ENCODE data around the gene DCAF15. TPM values are rescaled to one million over a fixed set of nuclear protein-coding genes. Genes with fewer than 3 reads are reported as not detected.

The DCAF15 gene
- total RNA-seq, 4 donors from 2014 or later: 15.8 to 64.4 (median 31.4) TPM

DNA sequence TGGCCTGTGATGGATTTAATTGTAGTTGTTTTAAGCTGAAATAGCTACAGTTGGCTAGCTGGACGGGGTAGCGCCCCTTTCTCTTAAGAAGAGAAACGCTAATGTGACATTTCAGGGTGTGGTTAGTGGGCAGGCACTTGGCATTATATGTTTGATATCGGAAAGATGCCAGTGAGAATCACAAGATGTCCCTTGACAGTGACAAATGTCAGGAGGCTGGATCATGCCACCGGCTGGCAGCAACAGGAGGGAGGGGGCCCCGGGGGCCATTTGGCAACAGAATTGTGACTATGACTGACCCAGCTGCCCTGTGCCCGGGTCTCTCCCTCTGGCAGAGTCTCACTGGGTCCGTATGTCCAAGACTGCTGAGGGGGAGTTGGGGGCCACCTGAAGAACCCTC, 4.7 kb downstream of the DCAF15 start:
- peaks cover 0 to 78% (median 0%) of the 10 kb centered on the region in 3 donors for H3K36me3 ChIP-seq

GRCh38 chr19:13958043-13958442, 5.7 kb downstream of the DCAF15 start:
- no peak for TF ChIP-seq POLR2A (IDR thresholded peaks at IDR 0.05)
- no peak for TF ChIP-seq CTCF (IDR thresholded peaks at IDR 0.05)
- peaks cover 0 to 11% (median 4%) of the 10 kb centered on the region in 4 donors for H3K4me1 ChIP-seq
- H3K9me3 ChIP-seq: no peaks in the 10 kb centered on the region
- peaks cover 0 to 88% (median 0%) of the 10 kb centered on the region in 3 donors for H3K36me3 ChIP-seq
- H3K4me3 ChIP-seq: no peak overlapping the region
- H3K27ac ChIP-seq: no peak overlapping the region
- no peaks in the 10 kb centered on the region for H3K27me3 ChIP-seq
- no peak for DNase-seq

More for the DNA sequence above, 4.7 kb downstream of the DCAF15 start:
- TF ChIP-seq CTCF (IDR thresholded peaks at IDR 0.05) (no peak), POLR2A (IDR thresholded peaks at IDR 0.05) (no peak)
- Histone ChIP-seq H3K4me3 (no peak overlapping the region), H3K27ac (no peak overlapping the region), H3K27me3 (no peaks in the 10 kb centered on the region), H3K9me3 (no peaks in the 10 kb centered on the region), H3K4me1 (peaks cover 0 to 14% (median 5%) of the 10 kb centered on the region in 4 donors)
- no peak for DNase-seq

DNA sequence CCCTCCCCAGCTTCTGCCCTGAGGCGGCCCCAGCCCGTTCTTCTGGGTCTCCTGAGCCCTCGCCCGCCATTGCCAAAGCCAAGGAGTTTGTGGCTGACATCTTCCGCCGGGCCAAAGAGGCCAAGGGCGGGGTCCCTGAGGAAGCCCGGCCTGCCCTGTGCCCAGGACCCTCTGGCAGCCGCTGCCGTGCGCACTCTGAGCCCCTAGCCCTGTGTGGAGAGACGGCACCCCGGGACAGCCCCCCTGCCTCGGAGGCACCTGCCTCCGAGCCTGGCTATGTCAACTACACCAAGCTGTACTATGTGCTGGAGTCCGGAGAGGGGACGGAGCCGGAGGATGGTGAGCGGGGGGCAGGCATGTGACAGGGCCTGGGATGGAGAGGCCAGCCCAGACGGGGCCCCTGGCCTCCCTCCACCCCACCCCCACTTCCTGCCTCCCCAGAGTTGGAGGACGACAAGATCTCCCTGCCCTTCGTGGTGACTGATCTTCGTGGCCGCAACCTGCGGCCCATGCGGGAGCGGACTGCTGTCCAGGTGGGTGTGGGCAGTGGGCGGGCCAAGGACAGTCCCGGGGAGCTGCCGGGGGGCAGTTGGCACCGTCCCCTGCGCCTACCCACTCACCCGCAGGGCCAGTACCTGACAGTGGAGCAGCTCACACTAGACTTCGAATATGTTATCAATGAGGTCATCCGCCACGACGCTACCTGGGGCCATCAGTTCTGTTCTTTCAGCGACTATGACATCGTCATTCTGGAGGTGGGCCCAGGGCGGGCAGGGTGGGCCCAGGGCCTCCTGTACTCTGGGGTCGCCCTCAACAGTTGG, 7.0 kb downstream of the DCAF15 start:
- peaks cover 0 to 2% (median 0%) of the 10 kb centered on the region in 4 donors for H3K9me3 ChIP-seq
- no peaks in the 10 kb centered on the region for H3K4me1 ChIP-seq
- DNase-seq: no peak
- no peaks in the 10 kb centered on the region for H3K27me3 ChIP-seq
- no peak overlapping the region for H3K27ac ChIP-seq
- TF ChIP-seq POLR2A (IDR thresholded peaks at IDR 0.05) (no peak), CTCF (IDR thresholded peaks at IDR 0.05) (no peak)
- no peak overlapping the region for H3K4me3 ChIP-seq
- peaks cover 0 to 95% (median 0%) of the 10 kb centered on the region in 3 donors for H3K36me3 ChIP-seq

DNA sequence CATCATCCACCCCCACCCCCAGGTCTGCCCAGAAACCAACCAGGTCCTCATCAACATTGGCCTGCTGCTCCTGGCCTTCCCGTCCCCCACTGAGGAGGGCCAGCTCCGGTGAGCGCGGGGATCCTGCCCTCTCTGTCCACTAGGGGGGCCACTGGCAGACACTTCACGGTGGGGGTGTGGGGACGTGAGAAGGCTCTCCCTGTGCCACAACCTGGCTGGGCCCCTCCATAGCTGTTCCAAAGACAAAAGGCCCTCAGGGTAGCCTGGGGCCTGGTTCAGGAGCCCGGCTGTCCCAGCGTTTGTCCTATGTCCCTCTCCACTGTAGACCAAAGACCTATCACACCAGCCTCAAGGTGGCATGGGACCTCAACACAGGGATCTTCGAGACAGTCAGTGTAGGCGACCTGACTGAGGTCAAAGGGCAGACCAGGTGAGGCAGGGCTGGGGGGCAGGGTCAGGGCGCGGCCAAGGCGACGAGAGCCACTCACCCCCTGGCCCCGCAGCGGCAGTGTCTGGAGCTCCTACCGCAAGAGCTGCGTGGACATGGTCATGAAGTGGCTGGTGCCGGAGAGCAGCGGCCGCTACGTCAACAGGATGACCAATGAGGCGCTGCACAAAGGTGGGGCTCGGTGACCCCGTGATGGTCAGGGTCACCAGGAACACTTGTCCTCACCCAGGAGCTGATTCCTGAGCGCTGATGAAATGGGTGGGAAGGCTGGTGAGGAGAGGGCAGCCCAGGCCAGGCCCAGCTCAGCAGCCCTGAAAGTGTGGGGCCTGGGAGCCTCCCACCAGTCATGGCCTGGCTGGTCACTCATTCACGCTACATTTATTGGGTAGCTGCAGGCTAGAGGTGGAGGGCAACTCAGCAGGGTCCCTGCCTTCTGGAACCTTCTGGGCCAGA, 7.9 kb downstream of the DCAF15 start:
- TF ChIP-seq CTCF (IDR thresholded peaks at IDR 0.05) (peak in 3 of 6 experiments; percentile 16 to 27 (median 21)), POLR2A (IDR thresholded peaks at IDR 0.05) (no peak)
- Histone ChIP-seq H3K4me3 (no peak overlapping the region), H3K4me1 (no peaks in the 10 kb centered on the region), H3K27me3 (no peaks in the 10 kb centered on the region), H3K27ac (no peak overlapping the region), H3K9me3 (peaks cover 0 to 2% (median 0%) of the 10 kb centered on the region in 4 donors), H3K36me3 (peaks cover 0 to 93% (median 0%) of the 10 kb centered on the region in 3 donors)
- no peak for DNase-seq

DNA sequence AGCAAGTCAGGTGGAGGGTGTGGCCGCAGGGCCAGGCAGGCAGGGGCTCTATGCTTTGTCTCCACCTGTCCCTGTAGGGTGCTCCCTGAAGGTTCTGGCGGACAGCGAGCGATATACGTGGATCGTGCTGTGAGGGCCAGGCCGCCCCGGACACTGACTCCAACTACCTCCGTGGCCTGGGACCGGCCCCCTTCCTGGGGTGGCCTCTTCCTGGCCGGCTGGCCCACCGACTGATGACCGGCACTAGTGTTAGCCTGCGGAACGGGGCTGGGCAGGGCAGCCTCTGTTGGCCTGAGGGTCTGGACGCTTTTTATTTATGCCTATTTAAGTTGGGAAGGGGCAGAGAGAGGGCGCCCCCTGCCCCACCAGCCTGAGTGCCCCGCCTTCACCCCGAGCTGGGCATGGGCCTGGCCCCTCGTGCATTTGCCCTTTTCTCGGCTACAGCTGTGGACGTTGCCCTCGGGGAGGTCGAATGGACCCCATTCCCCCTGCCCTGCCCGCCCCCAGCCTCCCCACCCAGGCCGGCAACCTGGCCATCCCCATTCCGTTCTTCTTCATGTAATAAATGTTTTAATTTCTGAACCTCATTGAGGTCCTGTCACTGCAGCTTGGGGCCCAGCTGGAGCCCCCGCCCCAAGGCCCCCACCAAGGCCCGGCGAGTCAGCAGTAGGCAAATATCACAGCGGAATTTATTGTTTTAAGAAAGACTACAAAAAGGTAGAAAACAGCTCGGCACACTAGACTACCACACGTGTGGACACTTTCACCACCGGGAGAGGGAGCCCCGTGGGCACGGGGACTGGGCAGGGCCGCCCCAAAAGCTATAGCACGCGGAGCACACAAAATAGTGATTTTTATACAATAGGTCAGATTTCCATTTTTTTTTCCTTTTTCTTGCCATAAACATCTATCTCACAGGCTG, 8.8 kb downstream of the DCAF15 start:
- no peak overlapping the region for H3K4me3 ChIP-seq
- H3K27me3 ChIP-seq: no peaks in the 10 kb centered on the region
- H3K27ac ChIP-seq: no peak overlapping the region
- peaks cover 0 to 93% (median 0%) of the 10 kb centered on the region in 3 donors for H3K36me3 ChIP-seq
- peaks cover 0 to 2% (median 0%) of the 10 kb centered on the region in 4 donors for H3K9me3 ChIP-seq
- H3K4me1 ChIP-seq: no peaks in the 10 kb centered on the region
- TF ChIP-seq POLR2A (IDR thresholded peaks at IDR 0.05) (no peak), CTCF (IDR thresholded peaks at IDR 0.05) (no peak)
- DNase-seq: no peak
